ENCODE results near the gene ASXL2. TPM values are rescaled to one million over a fixed set of nuclear protein-coding genes. Genes with fewer than 3 reads are reported as not detected.

ASXL2 gene
- total RNA-seq, 1 experiment from 2014 or later, result 34.0 TPM

GRCh38 chr2:25692737-25693445 lies 185.4 kb downstream of the ASXL2 start:
- intact Hi-C loops (cut with micrococcal nuclease), result no loop called here
- no peak for TF ChIP-seq CTCF (IDR thresholded peaks at IDR 0.05; ENCODE audit: unreplicated experiment)
- no peaks in the 10 kb centered on the region for H3K36me3 Mint-ChIP-seq (ENCODE audit: insufficient read depth, unreplicated experiment)
- no peaks in the 10 kb centered on the region for H3K27me3 Mint-ChIP-seq (ENCODE audit: insufficient read depth, unreplicated experiment)
- no peaks in the 10 kb centered on the region for H3K9me3 Mint-ChIP-seq (ENCODE audit: unreplicated experiment)
- peaks cover 5% of the 10 kb centered on the region for H3K4me1 Mint-ChIP-seq (ENCODE audit: insufficient read depth, unreplicated experiment)
- no peak overlapping the region for H3K27ac Mint-ChIP-seq (ENCODE audit: low read depth, unreplicated experiment)
- no peak overlapping the region for H3K4me3 Mint-ChIP-seq (ENCODE audit: unreplicated experiment)
- no peak for DNase-seq (ENCODE audit: unreplicated experiment)
- ChIA-PET POLR2A (interaction anchor here (0.7 to 2.0 kb wide), 3 partner anchors 26 to 86 kb away, joined by 3 to 10 read pairs (median 7); no protein-coding TSS in a partner anchor), CTCF (interaction anchor here (1.1 to 9.5 kb wide), 4 partner anchors 14 to 86 kb away, joined by 3 to 204 read pairs (median 9); no protein-coding TSS in a partner anchor)
- BruUV-seq (replicated peaks), result no TSS peak

- peak overlapping the region; percentile 66 for H3K27ac Mint-ChIP-seq (ENCODE audit: low read depth, unreplicated experiment)
- ChIA-PET CTCF (interaction anchor here (0.7 to 2.8 kb wide), 9 partner anchors 7 to 1717 kb away, joined by 3 to 16 read pairs (median 5); partner anchors contain the start of gene PPM1G), POLR2A (interaction anchor here (0.6 to 3.2 kb wide), 9 partner anchors 8 to 85 kb away, joined by 3 to 11 read pairs (median 4); no protein-coding TSS in a partner anchor)
- intact Hi-C loops (cut with micrococcal nuclease), result no loop called here
- DNase-seq (ENCODE audit: unreplicated experiment), result peak; percentile 95
- no peak overlapping the region for H3K4me3 Mint-ChIP-seq (ENCODE audit: unreplicated experiment)
- BruUV-seq (replicated peaks), result no TSS peak
- TF ChIP-seq CTCF (IDR thresholded peaks at IDR 0.05; ENCODE audit: unreplicated experiment), result no peak
- no peaks in the 10 kb centered on the region for H3K27me3 Mint-ChIP-seq (ENCODE audit: insufficient read depth, unreplicated experiment)
- H3K4me1 Mint-ChIP-seq (ENCODE audit: insufficient read depth, unreplicated experiment), result peaks cover 5% of the 10 kb centered on the region
- H3K9me3 Mint-ChIP-seq (ENCODE audit: unreplicated experiment), result no peaks in the 10 kb centered on the region
- H3K36me3 Mint-ChIP-seq (ENCODE audit: insufficient read depth, unreplicated experiment), result no peaks in the 10 kb centered on the region
These were observed 186.1 kb downstream of the ASXL2 start for GRCh38 chr2:25692143-25692542.

- no TSS peak for BruUV-seq (replicated peaks)
These were observed 188.2 kb downstream of the ASXL2 start for GRCh38 chr2:25690058-25690457.

More at GRCh38 chr2:25690058-25690457, 188.2 kb downstream of the ASXL2 start:
- Mint-ChIP-seq H3K4me1 (ENCODE audit: insufficient read depth, unreplicated experiment) (peaks cover 5% of the 10 kb centered on the region), H3K36me3 (ENCODE audit: insufficient read depth, unreplicated experiment) (no peaks in the 10 kb centered on the region), H3K27me3 (ENCODE audit: insufficient read depth, unreplicated experiment) (no peaks in the 10 kb centered on the region), H3K9me3 (ENCODE audit: unreplicated experiment) (no peaks in the 10 kb centered on the region), H3K27ac (ENCODE audit: low read depth, unreplicated experiment) (no peak overlapping the region), H3K4me3 (ENCODE audit: unreplicated experiment) (no peak overlapping the region)
- ChIA-PET POLR2A (interaction anchor here (3.2 kb wide), 1 partner anchor 10 kb away, joined by 11 read pairs; no protein-coding TSS in a partner anchor), CTCF (interaction anchor here (0.9 to 6.3 kb wide), 3 partner anchors 10 to 83 kb away, joined by 3 to 40 read pairs (median 13); no protein-coding TSS in a partner anchor)
- DNase-seq (ENCODE audit: unreplicated experiment), result no peak
- TF ChIP-seq CTCF (IDR thresholded peaks at IDR 0.05; ENCODE audit: unreplicated experiment), result no peak
- intact Hi-C loops (cut with micrococcal nuclease), result no loop called here
